ENCODE results near the gene COL21A1. TPM values are rescaled to one million over a fixed set of nuclear protein-coding genes. Genes with fewer than 3 reads are reported as not detected.

The COL21A1 gene
- total and polyA plus RNA-seq, 2 of the 13 experiments (the other 11 are each of a cell fraction or from before 2014, with no cell fraction given) = 0.13 TPM; not detected in 1

DNA sequence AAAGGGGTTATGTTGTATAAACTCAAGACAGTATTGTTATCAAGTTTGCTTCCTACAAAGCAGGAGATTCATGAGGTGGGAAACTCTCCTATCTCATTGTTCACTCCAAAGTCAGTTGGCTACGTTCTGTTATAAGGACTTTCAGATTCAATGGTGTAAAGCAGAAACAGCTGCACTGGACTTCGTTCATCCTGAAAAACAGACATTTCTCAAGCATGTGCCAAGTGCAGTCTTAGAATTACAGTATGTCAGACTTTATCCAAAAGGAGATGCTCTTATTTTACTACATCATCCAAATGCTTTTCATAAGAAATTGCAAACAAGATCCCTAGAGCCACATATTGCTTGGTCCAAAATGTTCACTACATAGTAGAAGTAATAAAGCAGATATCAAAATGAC, 14.9 kb downstream of the COL21A1 start (continued):
- TF ChIP-seq, protein P1, sequence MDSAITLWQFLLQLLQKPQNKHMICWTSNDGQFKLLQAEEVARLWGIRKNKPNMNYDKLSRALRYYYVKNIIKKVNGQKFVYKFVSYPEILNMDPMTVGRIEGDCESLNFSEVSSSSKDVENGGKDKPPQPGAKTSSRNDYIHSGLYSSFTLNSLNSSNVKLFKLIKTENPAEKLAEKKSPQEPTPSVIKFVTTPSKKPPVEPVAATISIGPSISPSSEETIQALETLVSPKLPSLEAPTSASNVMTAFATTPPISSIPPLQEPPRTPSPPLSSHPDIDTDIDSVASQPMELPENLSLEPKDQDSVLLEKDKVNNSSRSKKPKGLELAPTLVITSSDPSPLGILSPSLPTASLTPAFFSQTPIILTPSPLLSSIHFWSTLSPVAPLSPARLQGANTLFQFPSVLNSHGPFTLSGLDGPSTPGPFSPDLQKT (CRISPR knock-in tag; IDR thresholded peaks at IDR 0.05; ENCODE audit: borderline replicate concordance) = no peak
- TF ChIP-seq MAFK (conservative IDR thresholded peaks at IDR 0.05 in 1 of 2, IDR thresholded peaks at IDR 0.05 in 1 of 2; ENCODE audit: low read length in 2 of 2) = no peak
- TF ChIP-seq, protein P2, sequence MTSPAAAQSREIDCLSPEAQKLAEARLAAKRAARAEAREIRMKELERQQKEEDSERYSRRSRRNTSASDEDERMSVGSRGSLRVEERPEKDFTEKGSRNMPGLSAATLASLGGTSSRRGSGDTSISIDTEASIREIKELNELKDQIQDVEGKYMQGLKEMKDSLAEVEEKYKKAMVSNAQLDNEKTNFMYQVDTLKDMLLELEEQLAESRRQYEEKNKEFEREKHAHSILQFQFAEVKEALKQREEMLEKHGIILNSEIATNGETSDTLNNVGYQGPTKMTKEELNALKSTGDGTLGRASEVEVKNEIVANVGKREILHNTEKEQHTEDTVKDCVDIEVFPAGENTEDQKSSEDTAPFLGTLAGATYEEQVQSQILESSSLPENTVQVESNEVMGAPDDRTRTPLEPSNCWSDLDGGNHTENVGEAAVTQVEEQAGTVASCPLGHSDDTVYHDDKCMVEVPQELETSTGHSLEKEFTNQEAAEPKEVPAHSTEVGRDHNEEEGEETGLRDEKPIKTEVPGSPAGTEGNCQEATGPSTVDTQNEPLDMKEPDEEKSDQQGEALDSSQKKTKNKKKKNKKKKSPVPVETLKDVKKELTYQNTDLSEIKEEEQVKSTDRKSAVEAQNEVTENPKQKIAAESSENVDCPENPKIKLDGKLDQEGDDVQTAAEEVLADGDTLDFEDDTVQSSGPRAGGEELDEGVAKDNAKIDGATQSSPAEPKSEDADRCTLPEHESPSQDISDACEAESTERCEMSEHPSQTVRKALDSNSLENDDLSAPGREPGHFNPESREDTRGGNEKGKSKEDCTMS (CRISPR knock-in tag; conservative IDR thresholded peaks at IDR 0.05) = no peak
- no peak for TF ChIP-seq TBL1XR1 (IDR thresholded peaks at IDR 0.05; ENCODE audit: borderline replicate concordance, low read length, partially characterized antibody)
- no peak for TF ChIP-seq ZNF883 (CRISPR knock-in tag; IDR thresholded peaks at IDR 0.05; ENCODE audit: not compliant biosample characterization)
- no peak for TF ChIP-seq CBX1 (IDR thresholded peaks at IDR 0.05; ENCODE audit: low read depth)
- no peak for TF ChIP-seq MBNL3 (CRISPR knock-in tag; conservative IDR thresholded peaks at IDR 0.05)

DNA sequence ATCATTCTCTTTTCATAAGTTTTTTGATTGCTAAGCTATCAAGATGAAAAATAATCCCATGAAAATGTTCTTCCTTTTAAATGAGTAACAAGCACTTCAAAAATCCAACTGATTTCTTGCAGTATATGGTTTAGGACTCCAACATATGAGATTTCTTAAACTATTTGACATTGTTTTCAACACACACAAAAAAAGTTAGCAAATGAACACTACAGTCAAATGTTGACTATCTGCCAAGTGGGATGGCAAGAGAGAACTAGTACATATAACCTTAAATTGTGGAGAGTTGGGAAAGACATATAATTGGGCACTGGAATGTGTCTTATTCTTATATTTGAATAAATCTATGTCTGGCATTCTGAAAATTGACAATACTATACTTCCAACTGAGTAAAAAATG, 15.6 kb downstream of the COL21A1 start:
- Histone ChIP-seq H3K27me3 (ENCODE audit: control insufficient read depth in 1 of 2, insufficient read depth in 2 of 2, low read length in 2 of 2) (no peaks in the 10 kb centered on the region), H4K20me1 (ENCODE audit: insufficient read depth, low read length) (no peaks in the 10 kb centered on the region), H3K4me3 (replicated peaks in 1 of 3; ENCODE audit: insufficient read depth in 1 of 3, low read depth in 2 of 3, low read length in 3 of 3) (no peak overlapping the region), H3K9ac (ENCODE audit: insufficient read depth, low read depth, low read length) (no peak overlapping the region), H3K4me2 (ENCODE audit: low read depth, low read length) (no peak overlapping the region), H3K36me3 (replicated peaks in 1 of 2; ENCODE audit: control insufficient read depth in 1 of 2, insufficient read depth in 2 of 2, low read length in 2 of 2) (no peaks in the 10 kb centered on the region), H3K4me1 (ENCODE audit: insufficient read depth, low read length) (no peaks in the 10 kb centered on the region), H2AFZ (ENCODE audit: low read length) (no peak overlapping the region), H3K79me2 (ENCODE audit: insufficient read depth, low read length) (no peaks in the 10 kb centered on the region), H3K9me3 (ENCODE audit: low read length) (no peaks in the 10 kb centered on the region), H3K27ac (ENCODE audit: extremely low read length, insufficient read depth, low read length) (no peak overlapping the region)
- DNase-seq (ENCODE audit: low spot score) = no peak
- intact Hi-C loops (cut with micrococcal nuclease; ENCODE audit: unreplicated experiment) = no loop called here
- ChIA-PET POLR2A (no interaction called here), CTCF (ENCODE audit: low intra/inter-chr PET ratio, low total read pairs) (no interaction called here)
- FAIRE-seq = no peak
- ATAC-seq = no peak
- in situ Hi-C loops (cut with HindIII; ENCODE audit: extremely low pct_ligation_motif_present, low pct_unique_long_range_greater_than_20kb) = no loop called here
- BruUV-seq (replicated peaks) = no TSS peak
- TF ChIP-seq PAF1 (CRISPR knock-in tag; IDR thresholded peaks at IDR 0.05) (no peak), KLF9 (CRISPR knock-in tag; IDR thresholded peaks at IDR 0.05; ENCODE audit: low read depth) (no peak), ELF1 (CRISPR knock-in tag; IDR thresholded peaks at IDR 0.05) (no peak), AKAP8 (CRISPR knock-in tag; IDR thresholded peaks at IDR 0.05) (no peak), XBP1 (CRISPR knock-in tag; IDR thresholded peaks at IDR 0.05) (no peak), ZNF12 (CRISPR knock-in tag; IDR thresholded peaks at IDR 0.05) (no peak), EHMT2 (IDR thresholded peaks at IDR 0.05; ENCODE audit: borderline replicate concordance, low read depth, low read length) (no peak)
- TF ChIP-seq, protein P3, sequence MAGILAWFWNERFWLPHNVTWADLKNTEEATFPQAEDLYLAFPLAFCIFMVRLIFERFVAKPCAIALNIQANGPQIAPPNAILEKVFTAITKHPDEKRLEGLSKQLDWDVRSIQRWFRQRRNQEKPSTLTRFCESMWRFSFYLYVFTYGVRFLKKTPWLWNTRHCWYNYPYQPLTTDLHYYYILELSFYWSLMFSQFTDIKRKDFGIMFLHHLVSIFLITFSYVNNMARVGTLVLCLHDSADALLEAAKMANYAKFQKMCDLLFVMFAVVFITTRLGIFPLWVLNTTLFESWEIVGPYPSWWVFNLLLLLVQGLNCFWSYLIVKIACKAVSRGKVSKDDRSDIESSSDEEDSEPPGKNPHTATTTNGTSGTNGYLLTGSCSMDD (CRISPR knock-in tag; IDR thresholded peaks at IDR 0.05) = no peak
- TF ChIP-seq, protein P4, sequence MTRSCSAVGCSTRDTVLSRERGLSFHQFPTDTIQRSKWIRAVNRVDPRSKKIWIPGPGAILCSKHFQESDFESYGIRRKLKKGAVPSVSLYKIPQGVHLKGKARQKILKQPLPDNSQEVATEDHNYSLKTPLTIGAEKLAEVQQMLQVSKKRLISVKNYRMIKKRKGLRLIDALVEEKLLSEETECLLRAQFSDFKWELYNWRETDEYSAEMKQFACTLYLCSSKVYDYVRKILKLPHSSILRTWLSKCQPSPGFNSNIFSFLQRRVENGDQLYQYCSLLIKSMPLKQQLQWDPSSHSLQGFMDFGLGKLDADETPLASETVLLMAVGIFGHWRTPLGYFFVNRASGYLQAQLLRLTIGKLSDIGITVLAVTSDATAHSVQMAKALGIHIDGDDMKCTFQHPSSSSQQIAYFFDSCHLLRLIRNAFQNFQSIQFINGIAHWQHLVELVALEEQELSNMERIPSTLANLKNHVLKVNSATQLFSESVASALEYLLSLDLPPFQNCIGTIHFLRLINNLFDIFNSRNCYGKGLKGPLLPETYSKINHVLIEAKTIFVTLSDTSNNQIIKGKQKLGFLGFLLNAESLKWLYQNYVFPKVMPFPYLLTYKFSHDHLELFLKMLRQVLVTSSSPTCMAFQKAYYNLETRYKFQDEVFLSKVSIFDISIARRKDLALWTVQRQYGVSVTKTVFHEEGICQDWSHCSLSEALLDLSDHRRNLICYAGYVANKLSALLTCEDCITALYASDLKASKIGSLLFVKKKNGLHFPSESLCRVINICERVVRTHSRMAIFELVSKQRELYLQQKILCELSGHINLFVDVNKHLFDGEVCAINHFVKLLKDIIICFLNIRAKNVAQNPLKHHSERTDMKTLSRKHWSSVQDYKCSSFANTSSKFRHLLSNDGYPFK (CRISPR knock-in tag; IDR thresholded peaks at IDR 0.05; ENCODE audit: borderline replicate concordance) = no peak

All from HepG2 (cell line).